OCI-LY3 (cell line): ENCODE results near the gene NEO1.

Experiments
- H2AFZ ChIP-seq: fragments of 200-600, 300-600 bp; shearing (Covaris generic); 2 replicates; pipeline ENCODE4 v1.6.0; 2014; ENCODE audit warnings: antibody characterized with exemption, low read depth, low read length
- H3K27ac ChIP-seq: fragments of 200-600, 300-600 bp; sonication (generic); 2 replicates; pipeline ENCODE4 v1.5.1; 2014; ENCODE audit warnings: mild to moderate bottlenecking, low read length, moderate library complexity, mixed read lengths
- H3K27me3 ChIP-seq: fragments of 200-600, 300-600 bp; sonication (generic); 2 replicates; pipeline ENCODE4 v1.6.1; 2014; ENCODE audit warnings: low read depth, low read length, mixed read lengths
- H3K36me3 ChIP-seq: fragments of 200-600, 300-600 bp; sonication (generic); replicated peaks from 2 replicates; pipeline ENCODE3; 2014; ENCODE audit warnings: low read depth, low read length, mixed read lengths
- H3K4me1 ChIP-seq: fragments of 300-600, 200-600 bp; sonication (generic); 2 replicates; pipeline ENCODE4 v1.6.1; 2014; ENCODE audit warnings: low read length, mixed read lengths
- H3K4me2 ChIP-seq: fragments of 200-600, 300-600 bp; sonication (generic); 2 replicates; pipeline ENCODE4 v1.6.1; 2014; ENCODE audit warnings: low read length, mixed read lengths
- H3K4me3 ChIP-seq: fragments of 300-600, 200-600 bp; sonication (generic); 2 replicates; pipeline ENCODE4 v1.5.1; 2014; ENCODE audit warnings: antibody characterized with exemption, mild to moderate bottlenecking, low read length, moderate library complexity
- H3K79me2 ChIP-seq: fragments of 300-600, 200-600 bp; shearing (Covaris generic); 2 replicates; pipeline ENCODE4 v1.6.1; 2014; ENCODE audit warnings: mild to moderate bottlenecking, low read length, mixed read lengths
- H3K9ac ChIP-seq: fragments of 300-600, 200-600 bp; shearing (Covaris generic); 2 replicates; pipeline ENCODE4 v1.6.0; 2014; ENCODE audit warnings: mild to moderate bottlenecking, low read length, moderate library complexity
- H3K9me3 ChIP-seq: fragments of 200-600, 300-600 bp; shearing (Covaris generic); 2 replicates; pipeline ENCODE4 v1.6.1; 2014; ENCODE audit warnings: low read length, mixed read lengths; ENCODE audit not compliant: insufficient read depth
- H4K20me1 ChIP-seq: fragments of 200-600, 300-600 bp; sonication (generic); 2 replicates; pipeline ENCODE4 v1.6.1; 2016; ENCODE audit warnings: low read length, mixed read lengths; ENCODE audit not compliant: insufficient read depth
- CTCF ChIP-seq: fragments of 200-600, 300-600 bp; sonication (generic); IDR thresholded peaks from 2 replicates; pipeline ENCODE4 v1.5.1; 2014; ENCODE audit warnings: antibody characterized with exemption, low read length, low read depth
- EZH2phosphoT487 ChIP-seq: fragments of 200-600 bp; shearing (Covaris generic); IDR thresholded peaks from 2 replicates; pipeline ENCODE4 v1.6.1; 2018; ENCODE audit warnings: antibody characterized with exemption, mixed run types, low read depth

Gene NEO1

GRCh38 chr15:73345658-73346057 is 293.4 kb downstream of the NEO1 start:
- no peaks in the 10 kb centered on the region for H3K9me3 ChIP-seq
- no peak overlapping the region for H3K27ac ChIP-seq
- H4K20me1 ChIP-seq: peaks cover 28% of the 10 kb centered on the region
- no peak for TF ChIP-seq EZH2phosphoT487
- no peak for TF ChIP-seq CTCF
- peaks cover 34% of the 10 kb centered on the region for H3K27me3 ChIP-seq
- H3K9ac ChIP-seq: no peak overlapping the region
- no peak overlapping the region for H3K4me3 ChIP-seq
- no peak overlapping the region for H3K4me2 ChIP-seq
- no peaks in the 10 kb centered on the region for H3K36me3 ChIP-seq
- no peak overlapping the region for H2AFZ ChIP-seq
- H3K79me2 ChIP-seq: no peaks in the 10 kb centered on the region
- no peaks in the 10 kb centered on the region for H3K4me1 ChIP-seq

- H3K9ac ChIP-seq: no peak overlapping the region
- H2AFZ ChIP-seq: no peak overlapping the region
- no peak overlapping the region for H3K27ac ChIP-seq
- H4K20me1 ChIP-seq: peaks cover 28% of the 10 kb centered on the region
- H3K4me1 ChIP-seq: no peaks in the 10 kb centered on the region
- no peak overlapping the region for H3K4me2 ChIP-seq
- H3K36me3 ChIP-seq: no peaks in the 10 kb centered on the region
- H3K79me2 ChIP-seq: no peaks in the 10 kb centered on the region
- H3K9me3 ChIP-seq: no peaks in the 10 kb centered on the region
- peaks cover 45% of the 10 kb centered on the region for H3K27me3 ChIP-seq
- TF ChIP-seq CTCF (no peak), EZH2phosphoT487 (no peak)
- H3K4me3 ChIP-seq: no peak overlapping the region
Observed at GRCh38 chr15:73346735-73347312, 294.6 kb downstream of the NEO1 start.

- H3K9ac ChIP-seq: no peak overlapping the region
- no peaks in the 10 kb centered on the region for H3K4me1 ChIP-seq
- H3K9me3 ChIP-seq: no peaks in the 10 kb centered on the region
- no peak overlapping the region for H3K4me3 ChIP-seq
- no peak overlapping the region for H3K4me2 ChIP-seq
- no peak overlapping the region for H2AFZ ChIP-seq
- peaks cover 47% of the 10 kb centered on the region for H3K27me3 ChIP-seq
- no peak overlapping the region for H3K27ac ChIP-seq
- peaks cover 26% of the 10 kb centered on the region for H4K20me1 ChIP-seq
- H3K79me2 ChIP-seq: no peaks in the 10 kb centered on the region
- H3K36me3 ChIP-seq: no peaks in the 10 kb centered on the region
- TF ChIP-seq EZH2phosphoT487 (no peak), CTCF (no peak)
Observed at GRCh38 chr15:73349191-73349590, 296.9 kb downstream of the NEO1 start.

- H3K4me2 ChIP-seq: no peak overlapping the region
- H3K27ac ChIP-seq: no peak overlapping the region
- no peak for TF ChIP-seq EZH2phosphoT487
- TF ChIP-seq CTCF: no peak
- H3K36me3 ChIP-seq: no peaks in the 10 kb centered on the region
- no peak overlapping the region for H3K4me3 ChIP-seq
- H2AFZ ChIP-seq: no peak overlapping the region
- H3K27me3 ChIP-seq: peaks cover 32% of the 10 kb centered on the region
- no peaks in the 10 kb centered on the region for H3K4me1 ChIP-seq
- peaks cover 9% of the 10 kb centered on the region for H4K20me1 ChIP-seq
- H3K9ac ChIP-seq: no peak overlapping the region
- no peaks in the 10 kb centered on the region for H3K79me2 ChIP-seq
- no peaks in the 10 kb centered on the region for H3K9me3 ChIP-seq
Observed at GRCh38 chr15:73352082-73352481, 299.8 kb downstream of the NEO1 start.
